Hematopoietic multipotent progenitor cell treated with erythropoietin and hydrocortisone succinate and interleukin-3 and kit ligand, for 17 days (in vitro differentiated cells): ENCODE data around the gene POLQ.
"Not testable (repeated sequence)": the region's sequence is repeated elsewhere in the genome, so short reads cannot be mapped to it uniquely, and the experiment has no call there.

Source experiments
- DNase-seq: peaks from one replicate; pipeline ENCODE4 v3.0.0-alpha.2; 2015; ENCODE audit warnings: low spot score

The POLQ gene

DNA sequence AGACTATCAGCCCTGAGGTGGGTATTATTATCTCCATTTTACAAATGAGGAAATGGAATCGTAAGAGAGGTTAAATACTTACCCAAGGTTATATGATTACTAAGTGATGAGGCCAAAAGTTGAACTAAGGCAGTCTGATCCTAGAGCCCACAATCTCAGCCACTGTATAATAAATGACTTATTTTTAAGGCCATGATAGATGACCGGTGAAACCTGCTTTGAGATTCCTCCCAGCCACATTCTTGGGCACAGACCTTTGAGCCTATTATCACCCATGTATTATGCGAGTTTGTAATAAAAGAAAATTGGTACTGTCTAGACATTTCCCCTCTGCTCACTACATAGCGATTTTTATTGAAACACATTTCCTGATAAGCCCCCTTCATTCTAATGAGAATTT is 37.4 kb downstream of the POLQ start:
- no peak for DNase-seq

DNA sequence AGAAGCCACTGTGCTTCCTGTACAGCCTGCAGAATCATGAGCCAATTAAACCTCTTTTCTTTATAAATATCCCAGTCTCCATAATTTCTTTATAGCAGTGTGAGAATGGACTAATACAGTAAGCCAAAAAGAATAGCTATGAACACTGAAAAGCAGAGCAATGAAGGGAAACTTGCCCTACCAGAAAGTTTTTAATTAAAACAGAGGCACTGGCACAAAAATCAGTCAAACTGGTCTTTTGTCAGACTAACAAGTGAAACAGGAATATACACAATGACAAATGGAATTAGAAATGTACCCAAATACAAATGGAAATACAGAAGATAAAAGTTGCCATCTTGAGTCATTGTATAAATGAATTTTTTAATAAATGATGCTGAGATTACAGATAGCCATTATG is 40.5 kb downstream of the POLQ start:
- no peak for DNase-seq

DNA sequence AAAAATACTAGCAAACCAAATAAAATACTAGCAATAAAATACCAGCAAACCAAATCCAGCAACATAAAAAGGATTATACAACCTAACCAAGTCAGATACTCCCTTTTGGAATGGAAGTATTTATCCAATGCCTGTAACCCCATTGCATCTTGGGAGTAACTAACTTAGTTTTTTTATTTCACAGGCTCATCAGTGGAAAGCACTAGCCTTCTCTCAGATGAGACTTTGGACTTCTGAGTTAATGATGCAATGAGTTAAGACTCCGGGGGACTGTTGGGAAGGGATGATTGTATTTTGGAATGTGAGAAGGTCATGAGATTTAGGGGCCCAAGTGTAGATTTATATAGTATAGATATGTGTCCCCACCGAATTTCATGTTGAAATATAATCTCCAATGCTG is 41.2 kb downstream of the POLQ start:
- DNase-seq: no peak

DNA sequence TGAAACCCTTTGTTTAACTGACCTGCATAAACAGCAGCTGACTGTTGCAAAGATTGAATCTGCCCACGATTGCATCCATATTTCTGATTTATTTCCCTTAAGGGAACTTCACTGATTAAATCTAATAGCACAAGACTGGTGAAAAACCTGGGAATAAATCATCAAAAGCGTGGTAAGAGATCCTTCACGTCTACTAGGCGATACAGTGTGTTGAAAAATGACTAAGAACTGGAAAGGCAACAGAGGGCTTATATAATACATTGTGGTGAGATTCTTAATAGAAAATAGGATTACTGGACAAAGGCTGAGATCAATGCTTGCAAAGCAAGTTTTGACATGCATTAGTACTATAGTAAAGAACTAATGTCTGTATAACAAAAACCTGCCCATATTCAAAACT is 49.0 kb downstream of the POLQ start:
- no peak for DNase-seq

DNA sequence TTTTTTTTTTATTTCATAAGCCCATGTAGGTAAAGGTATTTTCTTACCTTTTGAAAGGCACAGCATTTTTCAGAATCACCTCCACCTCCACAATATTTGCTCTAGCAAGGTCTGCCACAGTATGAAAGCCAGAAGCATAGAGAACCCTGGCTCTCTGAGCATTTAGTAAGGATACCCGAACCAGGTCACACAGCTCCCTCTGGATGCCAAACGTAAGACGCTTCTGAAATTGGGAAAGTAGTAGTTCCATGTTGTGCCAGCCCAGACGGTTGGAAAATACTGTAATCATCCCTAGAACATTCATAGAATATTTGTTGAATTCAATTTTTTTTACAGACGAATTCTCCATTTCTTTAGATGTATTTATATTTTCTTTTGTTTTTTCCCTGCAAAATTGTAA is 52.4 kb downstream of the POLQ start:
- DNase-seq: no peak

DNA sequence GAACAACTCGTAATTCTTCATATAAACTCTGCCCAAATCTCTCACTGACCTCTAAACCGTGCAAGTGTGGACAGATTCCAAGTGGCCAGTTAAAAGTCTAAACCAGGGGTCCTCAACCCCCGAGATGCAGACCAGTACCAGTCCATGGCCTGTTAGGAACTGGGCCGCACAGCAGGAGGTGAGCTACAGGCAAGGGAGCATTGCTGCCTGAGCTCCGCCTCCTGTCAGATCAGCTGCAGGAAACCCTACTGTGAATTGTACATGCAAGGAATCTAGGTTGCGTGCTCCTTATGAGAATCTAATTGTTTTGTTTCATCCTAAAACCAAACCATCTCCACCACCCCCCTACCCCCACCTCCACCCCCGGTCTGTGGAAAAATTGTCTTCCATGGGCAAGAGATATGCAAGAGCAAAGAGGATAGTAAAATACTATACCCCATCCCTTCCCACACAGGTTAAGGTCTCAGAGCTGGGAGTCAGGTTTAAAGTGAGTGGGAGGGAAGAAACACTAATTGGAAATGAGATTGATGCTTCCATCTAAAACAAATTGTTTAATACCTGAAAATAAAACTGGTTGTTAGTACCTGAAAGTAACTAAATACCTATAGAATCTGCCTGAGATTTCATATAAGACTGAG is 54.0 kb downstream of the POLQ start:
- DNase-seq: no peak

DNA sequence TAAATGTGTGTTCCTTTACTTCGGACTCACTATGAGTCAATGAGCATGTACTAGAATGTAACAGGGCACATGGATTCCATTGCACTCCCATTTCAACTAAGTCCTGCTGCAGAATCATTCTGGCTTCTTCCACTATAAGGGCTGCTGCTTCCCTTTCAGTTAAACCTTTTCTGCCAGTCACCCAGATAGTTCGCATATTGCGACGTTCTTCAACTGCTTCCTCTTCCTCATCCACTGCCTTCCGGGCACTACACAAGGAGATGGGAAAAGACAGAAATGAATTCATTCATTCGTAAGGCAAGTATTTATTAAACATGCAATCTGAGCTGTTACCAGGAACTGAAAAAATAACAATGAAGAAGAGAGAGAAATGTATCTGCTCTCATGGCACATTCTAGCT is 55.6 kb downstream of the POLQ start:
- DNase-seq: no peak

DNA sequence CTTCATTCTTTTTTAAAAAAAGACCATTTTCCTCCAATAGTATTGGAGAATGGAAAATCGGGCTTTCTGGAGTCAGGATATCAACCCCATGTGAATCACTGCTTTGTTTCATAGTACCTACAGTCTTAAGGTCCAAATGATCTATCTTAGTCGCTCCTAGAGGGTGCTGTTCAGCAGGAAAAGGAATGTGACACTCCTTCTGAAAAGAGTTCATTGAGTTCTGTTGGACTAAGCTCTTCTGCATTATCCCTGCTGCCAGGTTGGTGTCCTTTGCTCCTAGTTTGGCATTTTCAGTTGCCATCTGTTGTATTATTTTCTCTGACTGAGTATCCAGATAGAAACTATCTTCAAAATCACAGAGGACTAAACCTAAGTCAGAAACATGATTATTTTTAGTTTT is 57.2 kb downstream of the POLQ start:
- DNase-seq: no peak

DNA sequence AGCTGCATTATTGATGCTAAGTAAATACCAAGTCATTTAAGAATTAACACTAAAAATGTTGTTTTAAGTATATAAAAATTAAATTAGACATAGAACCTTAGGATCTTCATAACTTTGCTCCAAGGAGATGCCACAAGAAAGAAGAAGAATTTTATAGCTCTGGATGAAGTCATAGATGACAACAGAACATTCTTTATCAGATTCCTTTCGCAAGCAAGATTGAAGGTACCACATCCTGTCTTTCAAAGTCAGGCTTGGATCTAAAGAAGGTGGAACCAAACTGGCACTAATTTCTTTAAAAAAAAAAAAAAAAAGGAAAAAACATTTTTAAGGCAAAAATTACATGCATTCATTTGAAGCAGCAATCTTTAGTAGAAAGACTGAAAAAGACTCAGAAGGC is 62.5 kb downstream of the POLQ start:
- no peak for DNase-seq

DNA sequence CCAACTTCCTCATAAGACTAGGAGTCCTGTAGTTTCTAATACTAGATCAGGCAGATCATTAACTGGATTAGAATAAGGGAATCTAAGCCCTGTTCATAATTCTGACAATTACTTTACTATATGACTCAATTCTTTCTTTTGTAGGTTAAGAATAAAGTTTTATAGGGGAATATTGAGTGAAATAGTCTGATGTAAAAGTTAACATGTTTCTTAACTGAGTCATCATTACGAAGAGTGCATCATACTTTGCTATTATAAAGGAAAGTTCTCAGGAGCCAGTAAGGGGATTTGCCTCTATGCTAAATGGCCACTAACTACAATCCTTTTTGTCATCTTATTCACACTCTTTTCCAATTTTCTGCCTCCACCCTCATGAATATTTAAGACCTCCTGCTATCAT is 63.1 kb downstream of the POLQ start:
- no peak for DNase-seq

DNA sequence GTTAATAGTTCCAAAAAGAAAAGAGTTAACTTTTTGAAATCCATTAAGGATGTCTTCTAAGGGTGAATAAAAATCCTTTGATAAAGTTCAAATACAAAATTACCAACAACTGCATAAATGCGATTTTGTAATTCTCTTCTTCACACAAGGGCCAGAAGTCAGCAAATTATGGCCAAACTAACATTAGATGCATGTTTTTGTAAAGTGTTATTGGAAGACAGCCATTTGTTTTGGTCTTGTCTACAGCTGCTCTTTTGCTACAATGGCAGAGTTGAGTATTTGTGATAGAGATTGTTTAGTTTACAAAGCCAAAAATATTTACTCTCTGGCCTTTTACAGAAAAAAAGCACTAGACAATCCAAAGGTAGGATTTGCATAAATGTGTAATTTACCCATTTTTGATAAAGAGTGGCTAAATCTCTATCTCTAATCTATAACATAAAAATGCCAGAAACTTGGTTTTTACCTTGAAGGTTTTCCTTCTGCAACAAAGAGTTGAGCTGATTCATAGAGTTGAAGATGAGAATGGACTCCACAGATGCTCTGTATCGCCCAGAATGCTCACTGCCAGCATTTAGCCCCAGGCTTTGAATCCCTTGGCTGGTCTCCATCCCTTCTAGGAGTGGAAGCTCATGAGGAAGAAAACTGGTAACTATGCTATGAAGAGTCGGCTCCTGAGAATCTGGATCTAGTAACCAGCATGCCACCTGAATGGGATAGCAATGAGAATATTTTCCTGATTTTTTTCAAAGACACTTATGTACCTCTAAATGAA is 64.5 kb downstream of the POLQ start:
- DNase-seq: no peak

DNA sequence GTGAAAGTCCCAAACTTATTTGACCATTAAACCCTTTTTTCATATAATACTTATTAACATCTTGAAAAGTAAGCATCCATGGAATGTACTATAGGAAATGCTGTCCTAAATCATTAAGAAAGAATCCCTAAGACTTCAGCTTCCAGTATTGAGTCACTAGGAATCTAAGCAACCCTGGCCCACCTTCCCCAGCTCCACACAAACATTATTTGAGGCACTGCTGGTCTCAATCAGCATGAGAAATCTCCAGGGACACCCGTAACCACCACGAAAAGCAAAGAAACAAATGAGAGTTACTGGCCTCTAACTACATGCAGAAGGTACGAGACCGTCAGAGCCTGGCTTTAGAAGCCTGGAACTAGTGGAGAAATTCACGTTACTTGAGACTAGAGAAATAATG is 68.2 kb downstream of the POLQ start:
- no peak for DNase-seq

DNA sequence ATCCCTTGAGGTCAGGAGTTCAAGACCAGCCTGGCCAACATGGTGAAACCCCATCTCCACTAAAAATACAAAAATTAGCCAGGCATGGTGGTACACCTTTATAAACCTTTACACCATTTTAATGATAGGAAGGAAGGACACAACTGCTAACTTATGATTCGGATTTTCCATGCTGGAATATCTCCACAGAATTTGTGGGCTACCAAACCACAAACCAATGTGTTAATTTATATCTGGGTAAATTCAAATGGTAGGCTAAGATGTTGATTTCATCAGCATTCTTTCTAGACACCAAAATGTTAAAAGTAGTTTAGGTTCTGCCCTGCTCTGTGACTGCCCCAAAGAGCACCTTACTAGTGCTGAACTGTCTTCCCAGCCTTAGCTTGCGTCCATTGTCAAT is 72.8 kb downstream of the POLQ start:
- DNase-seq: no peak

DNA sequence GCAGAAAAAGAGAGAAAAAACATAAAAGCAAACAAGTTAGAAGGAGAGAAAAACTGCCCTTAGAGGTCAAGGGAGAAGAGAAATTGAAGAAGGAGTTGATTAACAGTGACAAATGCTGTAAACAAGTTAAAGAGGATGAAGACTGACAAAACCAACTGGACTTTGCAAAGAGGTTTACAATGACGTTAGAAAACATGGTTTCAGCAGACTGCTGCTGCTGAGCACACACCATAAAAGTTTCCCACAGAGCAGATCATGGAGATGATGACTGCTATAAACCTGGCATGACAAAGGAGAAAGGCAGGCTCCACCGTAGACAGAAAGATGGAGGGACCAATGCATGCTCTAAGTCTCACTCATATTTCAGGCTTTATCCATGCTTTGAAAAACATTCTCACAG is 78.7 kb downstream of the POLQ start:
- no peak for DNase-seq

DNA sequence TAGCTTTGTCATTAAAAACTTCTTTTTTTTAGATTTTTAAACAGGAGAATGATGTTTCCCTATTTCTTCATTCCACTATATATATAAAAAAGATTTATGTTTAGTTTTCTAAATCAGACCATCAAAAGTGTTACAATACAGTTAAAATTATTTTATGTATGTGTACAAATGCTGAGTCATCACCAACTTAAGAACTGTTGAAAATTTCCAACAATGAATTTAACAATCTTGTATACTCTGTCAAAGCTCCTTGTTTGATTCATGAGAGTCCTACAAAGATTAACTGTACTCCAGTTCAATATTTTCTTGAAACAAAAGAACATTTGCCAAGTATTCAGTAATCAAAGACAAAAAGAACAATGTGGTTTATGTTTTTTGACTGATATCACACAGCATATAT is 82.0 kb downstream of the POLQ start:
- no peak for DNase-seq

DNA sequence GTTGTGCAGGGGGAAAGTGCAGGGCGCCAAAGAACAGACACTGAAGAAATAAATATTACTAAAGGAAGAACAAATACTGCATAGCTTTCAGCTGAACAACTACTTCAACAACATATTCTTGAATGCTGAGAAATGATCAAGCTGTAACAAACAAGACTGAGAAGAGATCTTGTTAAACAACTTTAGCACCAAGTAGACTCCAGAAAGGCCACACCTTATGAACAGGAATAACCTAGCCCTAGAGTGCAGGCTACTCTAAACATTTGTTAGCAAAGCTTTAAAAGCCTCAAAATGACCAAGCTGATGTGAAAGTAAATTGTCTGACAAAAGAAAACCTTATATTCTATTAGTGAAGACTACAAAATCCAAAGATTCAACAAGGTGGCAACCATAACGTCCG is 83.2 kb downstream of the POLQ start:
- DNase-seq: no peak

DNA sequence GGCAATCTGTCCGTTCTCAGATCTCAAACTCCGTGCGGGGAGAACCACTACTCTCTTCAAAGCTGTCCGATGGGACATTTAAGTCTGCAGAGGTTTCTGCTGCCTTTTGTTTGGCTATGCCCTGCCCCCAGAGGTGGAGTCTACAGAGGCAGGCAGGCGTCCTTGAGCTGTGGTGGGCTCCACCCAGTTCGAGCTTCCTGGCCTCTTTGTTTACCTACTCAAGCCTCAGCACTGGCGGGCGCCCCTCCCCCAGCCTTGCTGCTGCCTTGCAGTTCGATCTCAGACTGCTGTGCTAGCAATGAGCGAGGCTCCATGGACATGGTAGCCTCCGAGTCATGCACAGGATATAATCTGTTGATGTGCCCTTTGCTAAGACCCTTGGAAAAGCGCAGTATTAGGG is 94.0 kb downstream of the POLQ start:
- DNase-seq: not testable (repeated sequence)

DNA sequence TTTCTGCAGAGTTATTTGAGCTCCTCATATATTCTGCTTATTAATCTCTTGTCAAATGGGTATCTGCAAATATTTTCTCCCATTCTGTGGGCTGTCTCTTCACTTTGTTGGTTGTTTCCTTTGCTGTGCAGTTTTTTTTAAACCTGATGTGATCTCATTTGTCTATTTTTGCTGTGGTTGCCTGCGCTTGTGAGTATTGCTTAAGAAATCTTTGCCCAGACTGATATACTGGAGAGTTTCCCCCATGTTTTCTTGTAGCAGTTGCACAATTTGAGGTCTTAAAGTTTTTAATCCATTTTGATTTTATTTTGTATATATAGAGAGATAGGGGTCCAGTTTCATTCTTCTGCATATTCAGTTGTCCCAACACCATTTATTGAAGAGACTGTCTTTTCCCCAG is 102.3 kb downstream of the POLQ start:
- DNase-seq: no peak

DNA sequence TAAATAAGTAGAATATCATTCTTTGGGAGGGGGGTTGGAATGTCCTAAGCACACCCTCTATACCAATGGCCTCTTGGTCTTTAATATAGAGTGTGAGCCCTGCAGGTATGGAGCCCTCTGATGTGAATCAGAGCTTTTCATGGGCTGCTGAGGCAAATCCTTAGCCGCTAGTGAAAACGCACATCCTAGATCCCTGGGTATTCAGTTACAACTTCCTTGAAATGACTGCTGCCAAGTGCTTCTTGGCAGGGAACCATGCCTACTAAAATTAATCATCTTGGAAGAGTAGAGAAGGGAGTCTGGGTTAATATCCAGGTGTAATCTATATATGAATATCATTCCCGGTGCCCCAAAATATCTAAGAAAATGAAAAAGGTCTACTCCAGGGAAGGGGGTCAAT is 109.1 kb downstream of the POLQ start:
- no peak for DNase-seq

DNA sequence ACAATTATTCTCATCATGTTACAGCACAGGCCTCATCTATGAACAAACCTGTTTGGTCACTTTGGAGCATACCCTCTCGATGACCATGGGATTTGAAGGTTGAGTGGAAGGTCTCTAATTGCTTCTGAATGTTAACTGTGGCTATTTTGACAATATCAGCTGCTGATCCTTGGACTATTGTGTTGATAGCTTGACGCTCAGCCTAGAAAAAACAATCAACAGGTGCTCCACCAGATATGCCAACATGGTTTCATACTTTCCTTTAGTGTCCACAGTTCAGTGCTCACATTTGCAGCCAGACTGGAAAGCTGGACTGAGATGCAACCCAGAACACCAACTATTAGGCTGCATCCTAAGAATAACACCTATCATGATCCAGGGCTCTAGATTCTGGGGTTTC is 109.7 kb downstream of the POLQ start:
- no peak for DNase-seq

DNA sequence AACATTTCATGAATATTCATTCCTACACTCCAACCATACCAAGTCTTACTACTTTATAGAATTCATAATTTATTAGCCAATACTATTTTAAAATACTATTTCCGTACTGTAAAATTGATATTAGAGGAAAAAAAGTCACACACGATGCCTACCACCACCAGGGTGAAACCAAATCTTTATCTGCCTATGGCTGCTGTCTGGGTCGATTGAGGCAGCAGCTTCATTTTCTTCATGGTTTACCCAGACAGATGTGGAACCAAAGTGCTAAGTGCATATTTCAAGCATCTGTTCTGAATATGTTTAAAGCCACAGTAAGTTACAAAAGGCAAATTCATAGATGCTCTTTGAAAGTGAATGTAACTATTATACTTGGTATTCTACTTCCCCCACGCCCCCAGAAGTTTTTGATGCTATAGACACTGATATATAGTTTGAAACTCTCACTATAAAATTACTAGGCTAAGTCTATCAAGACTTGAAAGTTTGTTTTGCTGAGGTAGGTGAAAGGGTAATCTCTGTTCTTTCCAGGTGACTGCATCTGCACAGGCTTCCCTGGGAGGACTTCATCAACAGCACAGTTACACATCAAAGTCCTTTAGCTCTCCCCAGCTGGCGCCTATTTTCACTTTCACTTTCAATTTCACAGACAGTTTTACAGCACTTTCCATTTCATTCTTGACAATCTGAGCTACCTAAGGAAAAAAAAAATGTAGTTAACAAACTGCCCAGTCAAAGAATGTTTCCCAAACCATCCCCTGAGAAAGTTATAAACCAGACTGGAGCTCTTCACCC is 113.9 kb downstream of the POLQ start:
- DNase-seq: peak; percentile 41

DNA sequence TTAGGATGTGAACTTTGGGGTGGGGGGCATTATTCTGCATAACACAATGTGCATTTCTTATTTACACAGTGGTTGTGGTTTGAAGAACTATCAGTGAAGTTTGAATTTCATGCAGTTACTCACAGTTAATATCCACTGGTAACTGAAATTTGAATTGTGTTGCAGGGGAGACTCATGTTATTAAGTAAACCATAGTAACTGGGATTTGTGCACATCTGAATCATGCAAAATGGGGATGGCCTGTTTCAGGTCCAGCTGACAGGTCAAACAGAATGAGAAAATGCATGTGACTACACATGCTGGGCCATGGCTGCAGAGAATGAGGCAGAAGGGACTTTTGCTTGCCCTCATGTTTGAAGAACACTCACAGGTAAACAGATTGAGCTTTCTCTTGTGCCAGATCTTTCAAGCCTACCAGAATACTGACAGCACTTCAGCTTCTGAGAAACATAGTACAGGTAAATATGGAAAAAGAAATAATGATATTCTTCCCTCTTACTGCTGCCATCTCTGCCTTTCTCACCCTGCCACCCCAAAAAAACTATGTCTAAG is 115.0 kb downstream of the POLQ start:
- DNase-seq: no peak

DNA sequence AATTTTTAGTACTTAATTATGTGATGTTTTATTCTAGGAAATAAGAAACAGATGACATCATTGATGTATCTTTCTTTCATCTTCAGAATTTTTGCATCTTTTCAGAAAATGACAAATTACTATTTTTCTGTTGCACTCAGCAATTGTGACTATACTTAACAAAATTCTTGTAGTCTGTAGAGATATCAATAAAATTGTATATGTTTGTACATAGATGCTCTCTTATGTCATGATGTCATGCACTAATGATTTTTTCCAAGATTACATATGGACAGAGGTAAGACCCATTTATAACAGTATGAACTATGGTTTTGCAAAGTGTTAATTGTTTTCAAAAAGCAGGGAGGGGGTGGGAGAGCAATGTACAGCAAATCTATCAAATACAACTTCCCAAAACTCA is 121.2 kb downstream of the POLQ start:
- no peak for DNase-seq
